ENCODE results near the gene IL11RA. TPM values are rescaled to one million over a fixed set of nuclear protein-coding genes. Genes with fewer than 3 reads are reported as not detected.

The IL11RA gene
- 0.79 and 1.0 TPM in 2 replicates for total RNA-seq

DNA sequence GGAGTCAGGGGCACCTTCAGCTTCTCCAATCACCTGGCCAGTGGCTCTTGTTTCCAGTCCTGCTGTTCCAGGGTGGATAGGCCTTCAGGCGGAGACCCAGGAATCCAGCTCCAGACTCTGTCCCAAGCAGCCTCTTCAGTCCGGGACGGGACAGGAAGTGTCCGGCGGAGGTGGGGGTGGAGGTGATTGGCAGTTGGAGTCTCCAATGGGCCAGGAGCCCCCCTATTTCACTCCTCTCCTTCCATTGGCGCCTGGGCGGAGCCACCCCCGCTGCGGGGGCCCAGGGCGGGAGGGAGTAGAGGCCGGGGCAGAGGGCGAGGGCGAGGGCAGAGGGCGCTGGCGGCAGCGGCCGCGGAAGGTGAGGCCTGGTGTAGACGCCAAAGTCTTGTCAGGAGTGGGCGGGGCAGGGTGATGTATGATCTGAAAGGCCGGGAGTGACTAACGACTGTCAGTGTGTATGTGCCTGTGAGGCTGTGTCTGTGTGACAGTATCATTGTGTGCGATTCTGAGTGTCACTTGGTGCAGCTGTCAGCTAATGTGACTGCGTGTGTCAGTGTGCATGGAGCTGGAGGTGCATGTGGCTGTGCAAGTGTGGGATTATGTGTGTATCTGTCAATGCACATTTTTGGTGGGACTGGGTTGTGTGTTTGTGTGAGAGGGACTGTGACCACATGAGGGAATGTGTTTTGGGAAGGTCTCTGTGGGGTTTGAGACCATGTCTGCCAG lies at the start of gene IL11RA:
Gene IL11RA (plus strand): TSS at position 310 of the 726 bp plus-strand sequence. CDS start 3,033 bp downstream, outside the sequence.
- FAIRE-seq (peak; percentile 96), DNase-seq (ENCODE audit: low read depth) (peak; percentile 71)
- Histone ChIP-seq H3K36me3 (ENCODE audit: control insufficient read depth, insufficient read depth, low read length) (peaks cover 1% of the 10 kb centered on the region), H3K4me3 (ENCODE audit: low read depth, low read length) (peak within 1 kb of the TSS; percentile 15), H3K27me3 (ENCODE audit: control insufficient read depth, insufficient read depth, low read length) (no peaks in the 10 kb centered on the region)
- TF ChIP-seq CTCF (IDR thresholded peaks at IDR 0.05; ENCODE audit: insufficient read depth, low read length, severe bottlenecking) = no peak

GRCh38 chr9:34603610-34604231 lies 48.3 kb upstream of the IL11RA start:
- Histone ChIP-seq H3K36me3 (ENCODE audit: control insufficient read depth, insufficient read depth, low read length) (no peaks in the 10 kb centered on the region), H3K27me3 (ENCODE audit: control insufficient read depth, insufficient read depth, low read length) (no peaks in the 10 kb centered on the region), H3K4me3 (ENCODE audit: low read depth, low read length) (no peak overlapping the region)
- DNase-seq (ENCODE audit: low read depth) = peak; percentile 63
- peak; percentile 82 for TF ChIP-seq CTCF (IDR thresholded peaks at IDR 0.05; ENCODE audit: insufficient read depth, low read length, severe bottlenecking)
- no peak for FAIRE-seq

- Histone ChIP-seq H3K36me3 (ENCODE audit: control insufficient read depth, insufficient read depth, low read length) (no peaks in the 10 kb centered on the region), H3K4me3 (ENCODE audit: low read depth, low read length) (no peak overlapping the region), H3K27me3 (ENCODE audit: control insufficient read depth, insufficient read depth, low read length) (no peaks in the 10 kb centered on the region)
- DNase-seq (ENCODE audit: low read depth) (no peak), FAIRE-seq (peak; percentile 23)
- TF ChIP-seq CTCF (IDR thresholded peaks at IDR 0.05; ENCODE audit: insufficient read depth, low read length, severe bottlenecking) = no peak
Observed at GRCh38 chr9:34606190-34606589, 45.8 kb upstream of the IL11RA start.

DNA sequence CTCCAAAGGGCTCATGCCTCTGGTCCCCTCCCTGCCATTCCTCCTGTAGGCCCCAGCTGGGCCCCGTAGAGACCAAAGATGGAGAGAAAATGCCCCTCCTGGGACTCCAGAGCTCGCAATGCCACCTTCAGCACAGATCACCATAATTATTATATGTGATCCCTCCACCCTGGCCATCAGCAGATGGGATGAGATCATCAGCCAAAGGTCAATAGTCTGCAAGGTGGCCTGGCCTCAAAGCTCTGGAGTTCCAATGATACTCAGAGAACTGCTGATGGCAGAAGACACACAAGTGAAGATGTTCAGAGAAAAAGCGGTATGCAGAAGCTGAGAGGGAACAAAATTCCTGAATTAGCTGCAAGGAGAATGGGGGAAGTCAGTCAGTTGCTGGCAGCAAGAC lies 45.1 kb upstream of the IL11RA start:
- no peak for FAIRE-seq
- Histone ChIP-seq H3K27me3 (ENCODE audit: control insufficient read depth, insufficient read depth, low read length) (no peaks in the 10 kb centered on the region), H3K36me3 (ENCODE audit: control insufficient read depth, insufficient read depth, low read length) (no peaks in the 10 kb centered on the region), H3K4me3 (ENCODE audit: low read depth, low read length) (no peak overlapping the region)
- DNase-seq (ENCODE audit: low read depth) = no peak
- no peak for TF ChIP-seq CTCF (IDR thresholded peaks at IDR 0.05; ENCODE audit: insufficient read depth, low read length, severe bottlenecking)

DNA sequence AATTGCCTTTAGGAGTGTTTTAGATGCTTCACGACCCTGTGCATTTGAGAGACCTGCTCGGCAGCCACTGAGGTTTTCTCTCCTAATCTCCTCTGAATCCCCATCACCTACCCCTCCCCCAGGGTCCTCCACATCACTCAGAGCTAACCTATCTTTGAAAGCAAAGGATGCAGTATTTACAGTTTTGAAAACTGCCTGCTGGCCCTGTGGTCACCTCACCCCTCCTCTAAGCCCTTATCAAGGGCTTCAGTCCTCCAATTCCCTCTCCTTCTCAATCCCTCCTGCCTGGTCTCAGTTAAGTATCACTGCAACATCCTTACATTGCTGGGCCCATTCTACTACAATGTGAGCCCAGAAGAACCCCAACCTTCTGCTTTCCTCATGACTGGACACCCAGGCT lies 44.7 kb upstream of the IL11RA start:
- no peak for FAIRE-seq
- no peak overlapping the region for H3K4me3 ChIP-seq (ENCODE audit: low read depth, low read length)
- no peaks in the 10 kb centered on the region for H3K27me3 ChIP-seq (ENCODE audit: control insufficient read depth, insufficient read depth, low read length)
- H3K36me3 ChIP-seq (ENCODE audit: control insufficient read depth, insufficient read depth, low read length) = no peaks in the 10 kb centered on the region
- no peak for DNase-seq (ENCODE audit: low read depth)
- TF ChIP-seq CTCF (IDR thresholded peaks at IDR 0.05; ENCODE audit: insufficient read depth, low read length, severe bottlenecking) = no peak
